Suppressor macrophage treated with lipopolysaccharide for 1 hour (primary cell): ENCODE measurements around the gene SMIM41.

Experiments
- DNase-seq, 3 donors: peaks; one replicate each; pipeline ENCODE4 v3.0.0-alpha.2; 2020 to 2022

The SMIM41 gene

DNA sequence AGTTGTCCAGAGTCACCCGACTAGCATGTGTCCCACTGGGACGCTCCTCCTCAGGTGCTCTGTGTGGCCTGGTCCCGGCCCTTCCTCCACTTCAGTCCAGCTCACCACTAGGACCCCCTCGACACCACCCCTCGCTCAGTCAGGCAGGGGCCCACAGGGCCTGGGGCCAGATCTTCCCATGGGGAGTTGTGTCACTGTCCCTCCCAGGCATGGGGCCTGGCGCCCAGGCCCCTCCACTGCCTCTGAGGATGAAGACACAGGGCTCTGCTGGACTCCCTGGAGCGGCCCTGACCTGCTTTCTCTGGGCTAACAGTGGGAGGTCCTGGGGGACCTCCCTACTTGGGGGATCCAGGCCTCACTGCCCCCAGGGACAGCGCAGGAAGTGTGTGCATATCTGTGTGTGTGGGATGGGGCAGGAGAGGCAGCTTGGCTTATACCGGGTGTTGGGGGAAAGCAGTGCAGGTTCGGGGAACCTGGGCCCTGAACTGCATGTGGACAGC, 68.5 kb downstream of the SMIM41 start:
- no peak for DNase-seq

DNA sequence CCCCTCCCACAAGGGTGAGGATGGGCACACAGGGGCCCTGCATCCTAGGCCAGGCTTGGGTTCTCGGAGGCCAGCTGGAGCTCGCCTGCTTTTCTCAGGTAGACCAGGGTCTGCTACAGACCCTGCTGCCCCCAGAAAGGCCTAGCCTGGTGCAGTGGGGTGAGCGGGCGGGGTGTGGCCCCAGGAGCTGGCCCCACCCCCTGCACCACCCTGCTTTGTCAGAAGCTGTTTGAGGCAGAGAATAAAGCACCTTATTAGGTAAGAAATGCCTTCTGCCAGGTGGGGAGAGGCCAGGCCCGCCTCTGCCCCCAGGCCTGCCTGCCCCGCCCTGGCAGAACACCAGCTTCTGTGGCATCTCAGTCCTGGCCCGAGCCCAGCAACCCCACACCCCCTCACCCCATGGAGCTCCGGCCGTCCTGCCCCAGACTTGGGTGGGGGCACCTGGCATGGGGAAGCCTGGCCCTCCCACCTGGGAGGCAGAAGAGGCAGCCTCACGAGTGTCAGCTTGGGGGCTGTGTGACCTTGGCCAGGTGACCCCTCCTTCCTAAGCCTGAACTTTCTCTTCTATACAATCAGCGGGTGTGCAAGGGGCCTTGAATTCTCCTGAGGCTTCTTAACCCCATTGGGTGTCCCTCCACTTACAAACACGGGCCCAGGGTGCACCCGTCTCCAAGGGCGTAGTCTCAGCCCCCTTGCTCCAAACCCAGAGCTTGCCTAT, 69.1 kb downstream of the SMIM41 start:
- DNase-seq, result no peak

DNA sequence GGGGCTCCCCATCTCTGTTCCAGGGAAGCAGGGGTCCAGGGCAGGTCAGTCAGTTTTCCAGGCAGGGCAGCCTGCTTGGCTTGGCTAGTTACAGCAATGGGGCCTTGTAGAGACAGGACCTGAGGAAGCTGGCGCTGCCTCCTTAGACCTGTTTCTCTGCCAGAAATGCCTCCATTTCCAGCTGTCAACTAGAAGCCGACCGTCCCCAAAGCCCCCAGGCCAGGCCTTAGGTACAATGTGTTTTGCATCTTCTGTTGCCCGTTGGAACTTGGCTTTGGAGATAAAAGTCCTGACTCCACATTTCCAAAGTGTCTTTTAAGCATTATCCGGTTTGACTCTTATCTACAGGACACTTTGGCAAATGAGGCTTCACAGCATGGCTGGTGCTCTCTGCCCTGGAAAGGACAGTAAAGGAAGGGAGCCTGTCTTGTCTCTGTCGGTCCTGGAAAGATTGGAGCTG, 69.7 kb downstream of the SMIM41 start:
- DNase-seq, result no peak

DNA sequence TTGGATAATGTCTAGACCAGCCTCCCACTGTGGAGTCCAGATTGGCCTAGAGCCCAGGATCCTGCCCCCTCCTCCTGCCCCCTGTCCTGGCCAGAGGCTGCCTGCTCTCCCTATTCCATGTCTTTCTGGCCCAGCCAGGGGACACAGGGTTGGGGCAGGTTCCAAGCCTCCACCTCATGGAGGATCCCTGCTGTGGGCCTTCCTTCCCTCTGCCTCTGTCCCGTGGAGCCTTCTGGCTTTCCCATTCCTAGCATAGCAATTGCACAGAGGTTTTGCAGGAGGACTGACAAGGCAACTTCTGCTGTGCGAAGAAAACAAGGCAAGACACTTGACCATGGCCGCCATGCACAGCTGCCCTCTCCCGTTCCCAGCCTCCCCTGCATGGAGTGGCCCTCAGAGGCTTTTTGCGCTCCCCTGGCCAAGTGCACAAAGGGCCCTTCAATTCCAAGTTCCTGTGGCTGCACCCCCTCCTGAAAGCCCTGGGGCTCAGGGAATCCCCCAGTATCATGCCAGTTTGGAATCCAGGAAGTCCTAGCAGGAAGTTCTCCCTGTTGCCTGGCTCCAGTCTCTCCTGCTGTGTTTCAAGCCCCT, 70.2 kb downstream of the SMIM41 start:
- no peak for DNase-seq

DNA sequence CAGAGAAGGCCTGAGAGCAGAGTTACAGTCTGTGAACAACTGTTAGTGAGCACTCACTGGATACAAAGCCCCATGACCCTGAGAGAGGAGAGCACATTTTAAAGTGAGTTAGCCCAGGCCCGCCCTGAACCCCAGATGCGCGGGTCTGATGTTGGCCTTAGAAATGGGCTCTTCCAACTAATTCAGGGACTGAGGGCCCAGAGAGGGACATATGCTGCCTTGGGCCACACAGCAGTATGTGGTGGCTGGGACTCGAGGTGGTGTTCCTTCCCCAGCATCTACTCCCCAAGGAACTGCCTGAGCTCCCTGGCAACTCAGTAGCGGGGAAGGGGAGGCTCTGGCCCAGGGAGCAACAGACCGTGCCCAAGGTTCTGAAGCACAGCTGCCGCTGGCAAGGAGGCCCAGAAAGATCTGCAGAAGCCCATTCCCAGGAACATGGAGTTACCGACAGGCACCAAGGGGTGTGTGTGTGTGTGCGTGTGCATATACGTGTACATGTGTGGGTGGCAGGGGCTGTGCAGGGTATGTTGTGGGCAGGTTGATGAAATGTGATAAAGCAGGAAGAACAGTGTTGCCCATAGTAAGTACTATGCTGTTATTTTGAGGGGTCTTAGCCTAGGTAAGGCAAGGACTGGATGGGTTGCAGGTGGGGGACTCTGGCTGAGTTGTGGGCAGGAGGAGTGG, 71.8 kb downstream of the SMIM41 start:
- DNase-seq, result no peak

DNA sequence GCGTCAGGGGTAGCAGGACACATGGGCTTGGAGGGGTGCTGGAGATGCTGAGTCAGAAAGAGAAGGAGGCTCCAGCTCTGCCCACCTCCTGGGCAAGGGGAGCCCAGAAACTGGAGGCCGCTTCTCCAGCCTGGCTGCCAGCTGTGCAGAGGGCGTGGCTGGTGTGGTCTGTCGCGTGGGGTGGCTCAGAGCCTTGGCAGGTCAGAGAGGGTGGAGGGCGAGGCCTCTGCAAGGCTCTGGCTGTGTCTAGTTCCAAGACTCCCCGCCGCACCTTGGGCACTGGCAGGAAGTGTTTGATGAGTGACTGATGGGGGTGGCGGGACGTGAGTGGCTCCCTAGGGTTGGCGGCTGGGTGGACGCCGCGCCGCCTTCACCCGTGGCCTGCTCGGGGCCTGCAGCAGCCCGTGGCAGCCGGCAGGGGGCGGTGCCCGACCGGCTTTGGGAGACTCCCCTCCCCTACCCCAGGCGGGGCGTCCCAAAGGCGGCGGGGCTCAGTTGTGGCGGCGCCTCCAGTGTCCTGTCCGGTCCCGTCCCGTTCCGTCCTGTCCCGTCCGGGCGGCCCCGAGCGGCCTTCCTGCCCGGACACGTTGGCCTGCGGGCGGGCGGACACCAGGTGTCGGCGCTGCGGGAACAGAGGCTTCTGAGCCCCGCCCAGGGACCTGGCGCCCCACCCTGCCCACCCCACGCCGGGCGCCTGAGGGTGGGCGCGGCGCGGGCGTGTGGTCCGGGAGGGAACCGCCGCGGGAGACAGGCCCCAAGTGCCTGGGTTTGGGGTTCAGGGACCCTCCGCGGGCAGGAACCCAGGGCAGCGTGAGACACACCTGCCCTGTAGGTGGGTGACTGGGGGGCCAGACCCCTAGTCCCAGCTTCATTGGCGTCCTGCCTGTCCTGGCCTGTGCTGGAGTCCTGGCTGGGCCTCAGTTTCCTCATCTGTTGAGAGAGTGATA, 72.6 kb downstream of the SMIM41 start:
- DNase-seq, result peak; percentile 71 to 90 (median 83)

DNA sequence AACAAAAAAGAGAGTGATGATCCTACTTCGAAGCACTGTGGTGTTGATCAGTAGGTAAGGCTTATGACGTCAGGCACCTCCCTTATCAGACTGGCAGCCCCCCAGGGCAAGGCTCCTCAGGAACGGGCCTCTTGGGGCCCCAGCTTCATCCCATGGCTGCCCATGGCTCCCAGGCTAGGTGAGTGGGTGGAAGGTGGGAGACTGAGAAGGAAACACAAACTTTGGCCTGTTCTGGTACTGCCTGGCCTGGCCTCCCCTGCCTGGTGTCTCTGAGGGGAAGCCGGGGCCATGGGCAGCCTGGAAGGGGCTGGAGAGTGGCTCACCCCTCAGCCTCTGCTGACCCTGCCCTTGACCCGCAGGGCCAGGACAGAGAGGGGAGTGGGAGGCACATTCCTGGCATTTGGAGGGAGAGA, 73.4 kb downstream of the SMIM41 start:
- no peak for DNase-seq

DNA sequence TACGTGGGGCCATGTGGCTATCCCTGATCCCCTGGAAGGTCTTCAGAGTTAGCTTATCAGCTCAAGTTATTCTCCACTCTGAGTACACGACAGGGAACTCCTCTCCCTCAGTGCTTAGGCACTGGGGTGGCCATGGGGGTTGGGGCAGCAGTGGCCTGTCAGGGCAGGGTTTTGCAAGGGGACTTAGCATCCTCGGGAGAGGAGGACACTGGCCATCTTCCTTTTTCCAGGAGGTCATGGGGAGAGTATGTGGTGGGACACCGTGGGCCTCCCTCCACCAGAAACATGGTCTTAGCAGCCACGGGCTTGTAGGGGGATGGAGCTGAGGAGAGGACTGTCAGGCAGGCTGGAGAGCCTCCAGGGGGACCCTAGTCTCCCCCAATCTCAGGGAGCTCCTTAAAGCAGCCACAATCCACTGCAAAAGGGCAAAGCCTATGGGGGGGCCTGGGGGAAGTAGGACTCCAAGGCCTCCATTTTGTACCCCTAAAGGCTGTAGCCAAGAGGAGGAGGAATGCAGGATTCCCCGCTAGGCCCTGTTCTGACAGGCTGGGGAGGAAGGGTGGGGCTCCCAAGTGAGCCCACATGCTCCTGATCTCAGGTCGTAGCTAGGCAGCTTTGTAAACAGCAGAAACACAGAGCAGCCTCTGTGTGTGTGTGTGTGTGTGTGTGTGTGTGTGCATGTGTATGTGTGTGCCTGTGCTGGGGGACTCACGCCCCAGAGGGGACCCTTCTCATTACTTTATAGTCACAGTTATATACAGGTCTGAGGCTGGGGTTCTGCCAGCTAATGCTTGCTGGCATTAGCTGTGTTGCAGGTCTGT, 75.8 kb downstream of the SMIM41 start:
- DNase-seq, result no peak

DNA sequence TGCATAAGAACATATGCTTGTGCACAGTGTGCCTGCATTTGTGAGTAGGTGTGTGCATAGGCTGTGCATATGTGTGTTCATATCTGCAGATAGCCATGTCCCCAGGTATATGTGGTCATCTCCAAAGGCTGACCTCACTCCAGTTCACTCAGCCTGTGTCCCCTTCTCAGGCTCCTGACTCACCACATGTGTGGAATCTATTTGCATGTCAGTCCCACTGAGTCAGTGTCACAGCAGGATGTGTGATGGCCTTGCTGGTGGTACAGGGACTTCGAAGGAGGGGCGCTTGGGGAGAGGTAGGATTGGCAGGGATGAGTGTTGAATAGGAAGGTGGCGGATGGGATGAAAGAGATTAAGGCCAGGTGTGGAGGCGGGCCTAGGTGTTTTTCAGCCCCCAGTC, 76.8 kb downstream of the SMIM41 start:
- peak in 1 of 3 donors; percentile 20 for DNase-seq

DNA sequence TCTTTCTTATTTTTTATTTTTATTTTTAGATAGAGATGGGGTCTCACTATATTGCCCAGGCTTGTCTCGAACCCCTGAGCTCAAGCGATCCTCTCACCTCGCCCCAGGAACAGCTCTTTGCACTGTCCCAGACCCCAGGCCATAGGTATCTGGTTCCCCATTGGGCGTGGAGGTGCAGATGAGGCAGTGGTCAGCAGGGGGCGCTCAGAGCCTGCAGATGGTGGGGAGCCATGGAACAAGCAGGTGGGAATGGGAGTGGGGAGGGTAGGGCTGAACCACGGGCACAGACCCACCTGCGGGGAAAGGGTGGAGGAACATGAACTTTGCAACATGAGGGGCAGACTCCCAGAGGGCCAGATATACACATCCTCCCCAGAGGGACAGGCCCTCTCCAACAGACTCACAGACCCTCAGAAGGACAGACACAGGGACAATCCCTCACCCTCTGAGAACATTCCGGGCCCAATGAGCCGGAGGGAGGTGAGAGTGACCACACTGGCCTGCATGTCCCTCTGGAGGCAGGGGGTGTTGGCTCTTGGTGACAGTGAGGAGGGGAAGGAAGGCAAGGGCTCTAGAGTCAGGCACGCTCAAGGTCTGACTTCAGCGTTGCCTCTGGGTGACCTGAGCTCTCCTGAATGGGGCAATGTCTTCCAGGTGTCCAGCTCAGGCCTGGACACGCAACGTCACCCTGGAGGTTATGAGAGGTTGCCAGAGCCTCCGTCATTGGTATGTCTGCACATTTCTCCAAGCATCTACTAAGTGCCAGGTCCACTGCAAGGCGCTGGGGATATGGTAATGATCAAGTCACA, 77.5 kb downstream of the SMIM41 start:
- peak; percentile 68 to 85 (median 82) for DNase-seq

DNA sequence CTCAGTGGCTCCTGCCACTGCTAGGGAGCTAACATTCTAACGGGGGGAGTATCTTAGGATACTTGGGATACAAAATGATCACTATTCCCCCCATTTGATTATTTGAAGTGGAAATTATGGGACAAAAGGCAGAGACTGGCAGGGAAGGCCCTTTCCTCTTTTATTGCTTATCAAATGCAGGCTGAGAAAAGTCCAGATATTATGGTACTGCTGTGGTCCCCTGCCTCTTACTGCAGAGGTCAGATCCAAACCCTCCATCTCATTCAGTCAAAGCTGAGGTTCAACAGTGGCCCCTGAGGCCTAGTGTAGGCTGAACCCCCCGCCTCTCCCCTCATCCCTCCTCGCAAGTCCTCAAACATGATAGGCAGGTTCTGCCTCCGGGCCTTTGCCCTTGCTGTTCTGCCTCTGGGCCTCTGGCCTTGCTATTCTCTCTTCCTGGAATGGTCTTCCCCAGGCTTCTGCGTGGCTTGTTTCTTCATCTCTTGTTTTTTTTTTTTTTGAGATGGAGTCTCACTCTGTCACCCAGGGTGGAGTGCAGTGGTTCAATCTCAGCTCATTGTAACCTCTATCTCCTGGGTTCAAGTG, 78.2 kb downstream of the SMIM41 start:
- no peak for DNase-seq
